PFSK-1 (cell line): ENCODE data around the gene RDH5.

Experiments
- FOXP2 ChIP-seq: optimal IDR thresholded peaks from 2 replicates; pipeline ENCODE3; 2011; ENCODE audit warnings: borderline replicate concordance, control low read depth, inconsistent platforms; ENCODE audit not compliant: insufficient read depth; ENCODE audit errors: extremely low read length, extremely low read depth
- POLR2AphosphoS5 ChIP-seq: IDR thresholded peaks from 2 replicates; pipeline ENCODE4 v1.6.1; 2012; ENCODE audit warnings: low read depth, mild to moderate bottlenecking, control low read depth, low read length, moderate library complexity
- SIN3A ChIP-seq: IDR thresholded peaks from 2 replicates; pipeline ENCODE4 v1.6.1; 2012; ENCODE audit warnings: mild to moderate bottlenecking, low read length, moderate library complexity, borderline replicate concordance; ENCODE audit not compliant: insufficient read depth
- TAF1 ChIP-seq: IDR thresholded peaks from 2 replicates; pipeline ENCODE4 v1.6.1; 2012; ENCODE audit warnings: low read length, control low read depth, borderline replicate concordance; ENCODE audit not compliant: insufficient read depth
- TF ChIP-seq, protein P1 (sequence below), 2 experiments: IDR thresholded peaks; 2 replicates each; pipeline versions ENCODE4 v1.6.1 to v1.8.0; 2011 to 2012; ENCODE audit warnings: low read depth in 2 of 2, low read length in 2 of 2, control low read depth in 1 of 2, inconsistent platforms in 1 of 2, mild to moderate bottlenecking in 1 of 2, moderate library complexity in 1 of 2; ENCODE audit not compliant: insufficient read depth in 1 of 2

RDH5 gene

DNA sequence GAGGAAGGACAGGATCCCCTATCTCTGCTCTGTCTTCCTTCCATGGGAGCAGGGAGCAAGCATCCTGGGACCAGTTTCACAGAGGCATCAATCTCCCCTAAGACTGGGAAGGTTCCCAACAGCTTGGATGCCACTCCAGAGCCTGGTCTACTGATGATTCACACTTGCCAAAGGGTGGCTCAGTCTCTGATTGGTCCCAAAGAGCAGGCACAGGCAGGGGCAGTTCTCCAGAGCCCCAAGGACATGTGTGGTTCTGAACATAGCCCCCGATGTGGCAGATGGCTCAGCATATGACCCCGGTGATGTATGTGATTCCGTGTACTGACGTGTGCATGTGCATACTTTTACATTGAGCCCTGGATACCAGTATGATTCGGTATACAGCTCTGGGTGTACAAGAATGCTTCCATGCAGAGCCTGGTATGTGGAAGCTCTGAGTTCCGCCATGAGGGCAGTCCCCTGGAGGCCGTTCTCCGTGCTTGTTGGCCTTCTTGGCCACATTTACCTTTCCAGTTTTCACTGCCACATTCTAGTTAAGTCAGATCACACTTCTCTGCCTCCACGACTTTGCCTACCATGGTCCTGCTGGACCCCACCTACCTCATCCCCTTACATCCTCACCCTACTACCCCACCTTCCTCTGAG lies 33.7 kb upstream of the RDH5 start:
- no peak for TF ChIP-seq SIN3A
- TF ChIP-seq POLR2AphosphoS5: no peak
- TF ChIP-seq, protein P1, sequence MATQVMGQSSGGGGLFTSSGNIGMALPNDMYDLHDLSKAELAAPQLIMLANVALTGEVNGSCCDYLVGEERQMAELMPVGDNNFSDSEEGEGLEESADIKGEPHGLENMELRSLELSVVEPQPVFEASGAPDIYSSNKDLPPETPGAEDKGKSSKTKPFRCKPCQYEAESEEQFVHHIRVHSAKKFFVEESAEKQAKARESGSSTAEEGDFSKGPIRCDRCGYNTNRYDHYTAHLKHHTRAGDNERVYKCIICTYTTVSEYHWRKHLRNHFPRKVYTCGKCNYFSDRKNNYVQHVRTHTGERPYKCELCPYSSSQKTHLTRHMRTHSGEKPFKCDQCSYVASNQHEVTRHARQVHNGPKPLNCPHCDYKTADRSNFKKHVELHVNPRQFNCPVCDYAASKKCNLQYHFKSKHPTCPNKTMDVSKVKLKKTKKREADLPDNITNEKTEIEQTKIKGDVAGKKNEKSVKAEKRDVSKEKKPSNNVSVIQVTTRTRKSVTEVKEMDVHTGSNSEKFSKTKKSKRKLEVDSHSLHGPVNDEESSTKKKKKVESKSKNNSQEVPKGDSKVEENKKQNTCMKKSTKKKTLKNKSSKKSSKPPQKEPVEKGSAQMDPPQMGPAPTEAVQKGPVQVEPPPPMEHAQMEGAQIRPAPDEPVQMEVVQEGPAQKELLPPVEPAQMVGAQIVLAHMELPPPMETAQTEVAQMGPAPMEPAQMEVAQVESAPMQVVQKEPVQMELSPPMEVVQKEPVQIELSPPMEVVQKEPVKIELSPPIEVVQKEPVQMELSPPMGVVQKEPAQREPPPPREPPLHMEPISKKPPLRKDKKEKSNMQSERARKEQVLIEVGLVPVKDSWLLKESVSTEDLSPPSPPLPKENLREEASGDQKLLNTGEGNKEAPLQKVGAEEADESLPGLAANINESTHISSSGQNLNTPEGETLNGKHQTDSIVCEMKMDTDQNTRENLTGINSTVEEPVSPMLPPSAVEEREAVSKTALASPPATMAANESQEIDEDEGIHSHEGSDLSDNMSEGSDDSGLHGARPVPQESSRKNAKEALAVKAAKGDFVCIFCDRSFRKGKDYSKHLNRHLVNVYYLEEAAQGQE (IDR thresholded peaks at IDR 0.05; ENCODE audit: insufficient read depth in 1 of 2, low read depth in 2 of 2, low read length in 2 of 2): no peak

DNA sequence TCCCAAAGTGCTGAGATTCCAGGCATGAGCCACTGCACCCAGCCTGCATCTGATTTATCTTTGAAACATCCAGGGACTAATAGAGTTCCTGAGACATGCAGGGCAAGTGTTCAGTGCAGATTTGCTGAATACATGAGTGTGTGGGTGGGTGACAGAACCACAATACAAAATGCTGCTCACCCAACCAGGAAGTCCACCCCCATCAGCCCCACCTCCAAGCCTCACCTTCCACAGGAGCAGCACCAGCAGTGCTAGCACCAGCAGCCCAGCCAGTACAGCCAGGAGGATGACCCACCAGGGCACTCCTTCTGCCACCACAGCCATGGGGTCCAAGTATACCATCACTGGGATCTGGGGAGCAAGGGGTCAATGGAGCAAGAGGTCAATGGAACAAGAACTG lies 32.4 kb upstream of the RDH5 start:
- TF ChIP-seq, protein P1 (IDR thresholded peaks at IDR 0.05; ENCODE audit: insufficient read depth in 1 of 2, low read depth in 2 of 2, low read length in 2 of 2): no peak
- TF ChIP-seq SIN3A: no peak
- TF ChIP-seq TAF1: no peak
- no peak for TF ChIP-seq FOXP2
- TF ChIP-seq POLR2AphosphoS5: no peak

DNA sequence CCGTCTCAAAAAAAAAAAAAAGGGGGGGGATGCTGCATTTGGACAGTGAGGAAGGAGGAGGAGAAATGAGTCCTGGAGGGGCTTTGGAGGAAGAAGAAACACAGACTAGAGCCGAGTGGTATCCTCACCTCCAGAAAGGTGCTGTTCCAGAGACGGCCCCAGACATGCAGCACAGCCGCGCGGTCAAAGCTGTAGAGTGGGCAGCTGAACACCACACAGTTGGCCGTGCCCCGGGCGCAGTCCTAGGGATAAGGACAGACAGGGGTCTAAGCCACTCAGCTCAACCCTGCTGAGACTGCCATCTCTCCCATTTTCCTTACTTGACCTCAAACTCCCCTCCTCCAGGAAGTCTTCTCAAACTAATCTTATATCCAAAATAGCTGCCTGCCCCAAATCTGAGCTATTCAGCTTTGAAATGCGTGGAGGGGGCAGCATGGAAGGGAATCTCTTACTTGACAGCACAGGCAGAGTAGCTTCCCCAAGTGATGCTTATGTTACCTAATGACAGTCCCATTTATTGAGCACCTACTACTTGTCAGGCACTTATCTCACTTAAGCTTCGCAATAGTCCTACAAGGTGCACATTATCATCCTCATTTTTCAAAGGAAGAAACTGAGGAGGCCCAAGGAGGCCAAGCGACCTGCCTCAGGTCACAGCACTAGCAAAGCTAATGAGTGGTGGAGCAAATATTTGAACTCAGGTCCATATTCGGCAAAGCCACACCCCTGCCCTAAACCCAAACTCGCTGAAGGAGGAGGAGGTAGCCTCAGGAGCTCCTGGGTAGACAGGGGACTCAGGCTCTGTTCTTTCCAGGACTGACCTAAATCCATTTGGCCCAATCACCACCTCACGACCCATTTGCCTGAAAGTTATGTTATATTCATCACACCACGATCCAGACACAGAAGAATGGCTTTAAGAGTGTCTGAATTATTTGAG lies 31.2 kb upstream of the RDH5 start:
- TF ChIP-seq POLR2AphosphoS5: no peak
- no peak for TF ChIP-seq FOXP2
- TF ChIP-seq, protein P1 (IDR thresholded peaks at IDR 0.05; ENCODE audit: insufficient read depth in 1 of 2, low read depth in 2 of 2, low read length in 2 of 2): no peak
- no peak for TF ChIP-seq TAF1
- TF ChIP-seq SIN3A: no peak

DNA sequence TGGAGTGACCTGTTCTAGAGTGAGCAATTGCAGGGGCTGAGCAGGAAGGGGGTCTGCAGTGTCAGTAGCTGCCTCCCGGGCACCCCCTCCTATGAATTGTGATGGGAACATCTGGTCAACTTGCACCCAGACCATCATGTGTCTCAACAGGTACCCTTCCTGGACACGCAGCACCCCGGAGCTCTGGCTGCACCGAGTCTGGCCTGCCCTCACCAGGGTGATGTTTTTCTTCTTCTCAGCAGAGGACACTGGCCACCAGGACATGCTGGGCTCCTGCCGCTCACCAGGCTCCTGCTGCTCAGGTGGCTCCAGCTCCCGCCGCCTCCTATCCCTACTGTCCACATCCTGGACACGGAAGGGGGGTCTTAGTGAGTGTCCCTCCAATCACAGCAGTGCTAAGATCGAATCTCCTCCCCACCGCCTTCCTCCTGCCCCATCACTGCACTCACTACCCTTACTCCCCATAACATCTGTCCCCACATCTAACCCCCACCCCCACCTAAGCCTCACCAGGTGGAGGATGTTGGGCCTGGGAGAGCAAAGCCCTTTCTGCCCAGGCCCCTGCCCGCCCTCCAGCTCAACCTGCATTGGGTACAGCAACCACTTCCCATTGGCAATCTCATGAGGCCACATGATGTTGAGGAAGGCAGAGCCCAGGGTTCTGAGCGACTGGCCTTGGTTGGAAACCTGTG lies 27.4 kb upstream of the RDH5 start:
- TF ChIP-seq FOXP2 (no peak), POLR2AphosphoS5 (no peak), SIN3A (no peak), TAF1 (no peak)
- TF ChIP-seq, protein P1 (IDR thresholded peaks at IDR 0.05; ENCODE audit: insufficient read depth in 1 of 2, low read depth in 2 of 2, low read length in 2 of 2): no peak
